ENCODE data around the gene GALNT11. TPM values are rescaled to one million over a fixed set of nuclear protein-coding genes. Genes with fewer than 3 reads are reported as not detected.
"Not testable (repeated sequence)": the region's sequence is repeated elsewhere in the genome, so short reads cannot be mapped to it uniquely, and the experiment has no call there.

GALNT11 gene
- total and polyA plus RNA-seq, 2 of the 4 experiments (the other 2 are of a cell fraction): 24.4 to 29.3 TPM

GRCh38 chr7:152030059-152030458, 4.6 kb downstream of the GALNT11 start:
- H4K20me1 ChIP-seq (ENCODE audit: insufficient read depth, low read length); H3K56ac ChIP-seq (ENCODE audit: extremely low read depth, insufficient read depth, low read length); H2BK120ac ChIP-seq (ENCODE audit: low read depth, low read length); H3K4ac ChIP-seq (ENCODE audit: low read depth, low read length); H3K4me1 ChIP-seq (ENCODE audit: control insufficient read depth, insufficient read depth, low read length); H3K4me3 ChIP-seq (ENCODE audit: insufficient read depth, low read depth, low read length); H3K14ac ChIP-seq (replicated peaks; ENCODE audit: low read depth, low read length); H2AK9ac ChIP-seq (replicated peaks; ENCODE audit: low read depth, low read length, poor library complexity); H3K4me2 ChIP-seq (ENCODE audit: low read depth, low read length); CTCF ChIA-PET; H4K91ac ChIP-seq (ENCODE audit: insufficient read depth, low read depth, low read length); H3K9me3 ChIP-seq (ENCODE audit: control insufficient read depth, insufficient read depth, low read length); BruUV-seq (replicated peaks); POLR2A ChIA-PET (ENCODE audit: unreplicated experiment); H2BK20ac ChIP-seq (ENCODE audit: low read depth, low read length); H2AK5ac ChIP-seq (ENCODE audit: low read depth, low read length); H3K36me3 ChIP-seq (ENCODE audit: control insufficient read depth, insufficient read depth, low read length); H4K5ac ChIP-seq (ENCODE audit: low read depth, low read length); H3K23ac ChIP-seq (ENCODE audit: low read depth, low read length); H3K18ac ChIP-seq (ENCODE audit: low read depth, low read length); H2BK5ac ChIP-seq (ENCODE audit: low read depth, low read length, poor library complexity, severe bottlenecking); ATAC-seq (ENCODE audit: low read depth); dilution Hi-C loops (cut with HindIII; ENCODE audit: low sequenced_read_pairs, unreplicated experiment); H3K27ac ChIP-seq (ENCODE audit: insufficient read depth, low read length); H3K9me1 ChIP-seq (ENCODE audit: insufficient read depth, low read length); in situ Hi-C loops (cut with MboI; ENCODE audit: low sequenced_read_pairs); H3K9ac ChIP-seq (ENCODE audit: low read depth, low read length); H2AFZ ChIP-seq (replicated peaks; ENCODE audit: low read length, poor library complexity); intact Hi-C loops (cut with micrococcal nuclease); H4K8ac ChIP-seq (ENCODE audit: low read depth in 2 of 2, low read length in 2 of 2); H2BK15ac ChIP-seq (ENCODE audit: low read depth, low read length); H3K27me3 ChIP-seq (ENCODE audit: control insufficient read depth, insufficient read depth, low read length): not testable (repeated sequence)
- WGBS, 2 experiments (ENCODE audit: extremely low coverage in 2 of 2, insufficient read length in 1 of 2): no CpG with 5 or more reads among the region's 10 CpGs
- peaks cover 8 to 14% of the 10 kb centered on the region in 2 experiments for H3K79me1 ChIP-seq (ENCODE audit: low read depth in 1 of 2, low read length in 2 of 2)
- DNase-seq: peak; percentile 30
- TF ChIP-seq CTCF (conservative IDR thresholded peaks at IDR 0.05; ENCODE audit: low read depth, low read length) (peak; percentile 28; the same call in 1 of the 2 replicates), RAD21 (IDR thresholded peaks at IDR 0.05; ENCODE audit: low read length) (0 out of 2 replicates have a peak, but pooled peaks have one; percentile 17)

GRCh38 chr7:152030639-152031038, 5.2 kb downstream of the GALNT11 start:
- H2AK9ac ChIP-seq (replicated peaks; ENCODE audit: low read depth, low read length, poor library complexity); H3K27me3 ChIP-seq (ENCODE audit: control insufficient read depth, insufficient read depth, low read length); H3K9ac ChIP-seq (ENCODE audit: low read depth, low read length); H3K14ac ChIP-seq (replicated peaks; ENCODE audit: low read depth, low read length); H4K8ac ChIP-seq (ENCODE audit: low read depth in 2 of 2, low read length in 2 of 2); H3K18ac ChIP-seq (ENCODE audit: low read depth, low read length); DNase-seq; H3K9me3 ChIP-seq (ENCODE audit: control insufficient read depth, insufficient read depth, low read length); CTCF ChIA-PET; H2BK120ac ChIP-seq (ENCODE audit: low read depth, low read length); H3K23ac ChIP-seq (ENCODE audit: low read depth, low read length); H3K9me1 ChIP-seq (ENCODE audit: insufficient read depth, low read length); H4K5ac ChIP-seq (ENCODE audit: low read depth, low read length); H3K4me1 ChIP-seq (ENCODE audit: control insufficient read depth, insufficient read depth, low read length); ATAC-seq (ENCODE audit: low read depth); intact Hi-C loops (cut with micrococcal nuclease); H2BK5ac ChIP-seq (ENCODE audit: low read depth, low read length, poor library complexity, severe bottlenecking); H4K20me1 ChIP-seq (ENCODE audit: insufficient read depth, low read length); H4K91ac ChIP-seq (ENCODE audit: insufficient read depth, low read depth, low read length); H3K4me2 ChIP-seq (ENCODE audit: low read depth, low read length); H3K27ac ChIP-seq (ENCODE audit: insufficient read depth, low read length); H3K36me3 ChIP-seq (ENCODE audit: control insufficient read depth, insufficient read depth, low read length); POLR2A ChIA-PET (ENCODE audit: unreplicated experiment); H2AFZ ChIP-seq (replicated peaks; ENCODE audit: low read length, poor library complexity); H2BK15ac ChIP-seq (ENCODE audit: low read depth, low read length); H3K4me3 ChIP-seq (ENCODE audit: insufficient read depth, low read depth, low read length); in situ Hi-C loops (cut with MboI; ENCODE audit: low sequenced_read_pairs); BruUV-seq (replicated peaks); dilution Hi-C loops (cut with HindIII; ENCODE audit: low sequenced_read_pairs, unreplicated experiment); H3K56ac ChIP-seq (ENCODE audit: extremely low read depth, insufficient read depth, low read length); H2BK20ac ChIP-seq (ENCODE audit: low read depth, low read length); H3K4ac ChIP-seq (ENCODE audit: low read depth, low read length); H2AK5ac ChIP-seq (ENCODE audit: low read depth, low read length): not testable (repeated sequence)
- no CpG with 5 or more reads among the region's 1 CpG for WGBS, 2 experiments (ENCODE audit: extremely low coverage in 2 of 2, insufficient read length in 1 of 2)
- peaks cover 9 to 14% of the 10 kb centered on the region in 2 experiments for H3K79me1 ChIP-seq (ENCODE audit: low read depth in 1 of 2, low read length in 2 of 2)

Data from IMR-90 (cell line).